ENCODE measurements around the gene CZIB.
A peak's percentile ranks its signal among the peaks of the same experiment; 100 is the strongest.

DNA sequence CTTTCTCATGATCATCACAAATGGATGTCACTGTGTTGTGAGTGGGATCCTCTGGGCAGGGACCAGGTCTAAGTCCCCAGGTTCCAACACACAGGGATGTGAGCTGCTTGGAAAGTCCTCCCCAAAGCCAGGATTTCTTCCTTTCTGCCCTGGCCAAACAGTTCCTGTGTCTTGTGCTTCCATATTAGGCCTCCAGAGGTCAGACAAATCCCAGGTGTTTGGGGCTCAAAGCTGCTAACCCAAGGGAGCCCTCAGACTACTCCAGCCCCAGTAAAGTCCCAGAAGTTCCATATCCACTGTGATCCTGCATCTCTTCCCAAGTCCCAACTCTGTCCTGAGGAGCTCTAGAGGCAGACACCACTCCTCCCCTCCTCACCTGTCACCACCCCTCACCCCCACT lies 45.6 kb upstream of the CZIB start:
- TF ChIP-seq CTCF (conservative IDR thresholded peaks at IDR 0.05) (peak; percentile 44; the same call in 1 of the 2 replicates), EZH2 (IDR thresholded peaks at IDR 0.05; ENCODE audit: low read depth) (no peak)

All from PC-9 (cell line).